Measurements from ENCODE around the gene MAPK10.

GRCh38 chr4:85953651-85954018 is 406.2 kb downstream of the MAPK10 start:
- TF ChIP-seq CTCF (IDR thresholded peaks at IDR 0.05) (no peak), POLR2A (IDR thresholded peaks at IDR 0.05) (no peak), EP300 (IDR thresholded peaks at IDR 0.05) (no peak)
